Endodermal cell (in vitro differentiated cells): ENCODE measurements around the gene TDRD12. TPM values are rescaled to one million over a fixed set of nuclear protein-coding genes. Genes with fewer than 3 reads are reported as not detected.

Experiments
- DNase-seq: peaks from one replicate; pipeline ENCODE4 v3.0.0-alpha.2; 2017
- H3K27ac ChIP-seq: 2 replicates; pipeline ENCODE4 v1.5.1; 2013; ENCODE audit warnings: mild to moderate bottlenecking, low read depth, low read length, moderate library complexity
- H3K27me3 ChIP-seq: 2 replicates; pipeline ENCODE4 v1.6.1; 2013; ENCODE audit warnings: mild to moderate bottlenecking, low read length, moderate library complexity; ENCODE audit not compliant: insufficient read depth, control insufficient read depth, poor library complexity, severe bottlenecking
- H3K36me3 ChIP-seq: 2 replicates; pipeline ENCODE4 v1.7.0; 2013; ENCODE audit warnings: mild to moderate bottlenecking, low read length, moderate library complexity; ENCODE audit not compliant: control insufficient read depth, insufficient read depth
- H3K4me1 ChIP-seq: one replicate; pipeline ENCODE4 v1.7.0; 2013; ENCODE audit warnings: low read length; ENCODE audit not compliant: control insufficient read depth, insufficient read depth
- H3K4me3 ChIP-seq: 2 replicates; pipeline ENCODE4 v1.5.1; 2013; ENCODE audit warnings: mild to moderate bottlenecking, low read length, moderate library complexity
- H3K9ac ChIP-seq: 2 replicates; pipeline ENCODE4 v1.6.1; 2013; ENCODE audit warnings: mild to moderate bottlenecking, low read length, moderate library complexity; ENCODE audit not compliant: poor library complexity, severe bottlenecking; ENCODE audit errors: extremely low read depth
- H3K9me3 ChIP-seq: 2 replicates; pipeline ENCODE4 v1.6.1; 2013; ENCODE audit warnings: mild to moderate bottlenecking, low read length, moderate library complexity; ENCODE audit not compliant: control insufficient read depth
- H3K27ac Mint-ChIP-seq: 2 replicates; pipeline ENCODE4 v1.8.0; 2020; ENCODE audit warnings: mixed read lengths
- H3K27me3 Mint-ChIP-seq: 2 replicates; pipeline ENCODE4 v1.8.0; 2021; ENCODE audit warnings: mild to moderate bottlenecking, mixed read lengths; ENCODE audit not compliant: insufficient read depth
- H3K36me3 Mint-ChIP-seq: 2 replicates; pipeline ENCODE4 v1.8.0; 2020; ENCODE audit warnings: low read depth, mixed read lengths
- H3K4me1 Mint-ChIP-seq: 2 replicates; pipeline ENCODE4 v1.8.0; 2020; ENCODE audit warnings: mixed read lengths
- H3K4me3 Mint-ChIP-seq: 2 replicates; pipeline ENCODE4 v1.8.0; 2020; ENCODE audit warnings: mild to moderate bottlenecking, moderate library complexity, mixed read lengths
- H3K9me3 Mint-ChIP-seq: 2 replicates; pipeline ENCODE4 v1.8.0; 2020; ENCODE audit warnings: mild to moderate bottlenecking, mixed read lengths
- CTCF ChIP-seq: fragments of 200-600 bp; sonication (generic); conservative IDR thresholded peaks from 2 replicates; pipeline ENCODE4 v1.5.0; 2021; ENCODE audit warnings: antibody characterized with exemption, mild to moderate bottlenecking
- WGBS, 2 experiments: methylation state at CpG; one replicate each; pipeline versions ENCODE4 v1.1.5 to v1.1.7; 2013; ENCODE audit warnings: missing lambda C conversion rate in 2 of 2, mixed read lengths in 1 of 2; ENCODE audit not compliant: insufficient coverage in 1 of 2, insufficient read length in 1 of 2; 5-methylcytosine and 5-hydroxymethylcytosine counted together
- total RNA-seq, 2 donors: library from RNA; stranded (reverse); fragmentation: NEBNext Ultra II Directional in 1 of 2; extraction: Animal tissue kit (Norgen Biotek cat#: 25700) in 1 of 2; gene quantifications; 2 replicates in 1 of 2; 3 replicates in 1 of 2; pipeline ENCODE4 v1.2.1, GENCODE V29; 2021

TDRD12 gene
- total RNA-seq, 2 donors from 2014 or later = 0.20 to 0.84 TPM

- H3K9ac ChIP-seq = peak within 1 kb of the TSS; percentile 38
- H3K27ac ChIP-seq = no peak within 1 kb of the TSS
- peaks cover 3% of the 10 kb centered on the region for H3K4me1 ChIP-seq
These were observed 43.8 kb upstream of the TDRD12 start, which contains the start of gene RGS9BP for GRCh38 chr19:32675720-32676185. Gene RGS9BP, plus strand, starts transcription at chr19:32675848. Its CDS starts 416 bp downstream, at chr19:32676264.

GRCh38 chr19:32676186-32676894 lies 43.2 kb upstream of the TDRD12 start:
- no peak overlapping the region for H3K9ac ChIP-seq
- Mint-ChIP-seq H3K27me3 (peaks cover 51% of the 10 kb centered on the region), H3K36me3 (peaks cover 5% of the 10 kb centered on the region), H3K4me3 (no peak overlapping the region), H3K27ac (no peak overlapping the region), H3K9me3 (no peaks in the 10 kb centered on the region), H3K4me1 (peaks cover 18% of the 10 kb centered on the region)
- no peaks in the 10 kb centered on the region for H3K36me3 ChIP-seq
- no peak overlapping the region for H3K27ac ChIP-seq
- H3K4me1 ChIP-seq = peaks cover 3% of the 10 kb centered on the region
- WGBS, 2 experiments = 5 to 6% methylated on average over 36 to 93 of the region's 93 CpGs
- peak; percentile 80 for DNase-seq
- peaks cover 49% of the 10 kb centered on the region for H3K27me3 ChIP-seq
- H3K9me3 ChIP-seq = no peaks in the 10 kb centered on the region
- H3K4me3 ChIP-seq = peak overlapping the region; percentile 90
- peak; percentile 37 for TF ChIP-seq CTCF

More at GRCh38 chr19:32675720-32676185, 43.8 kb upstream of the TDRD12 start, which contains the start of gene RGS9BP:
- Mint-ChIP-seq H3K36me3 (peaks cover 5% of the 10 kb centered on the region), H3K27me3 (peaks cover 46% of the 10 kb centered on the region), H3K27ac (no peak within 1 kb of the TSS), H3K9me3 (no peaks in the 10 kb centered on the region), H3K4me1 (peaks cover 18% of the 10 kb centered on the region), H3K4me3 (peak within 1 kb of the TSS; percentile 79)
- Histone ChIP-seq H3K4me3 (peak within 1 kb of the TSS; percentile 90), H3K9me3 (no peaks in the 10 kb centered on the region), H3K36me3 (no peaks in the 10 kb centered on the region), H3K27me3 (peaks cover 47% of the 10 kb centered on the region)
- no peak for TF ChIP-seq CTCF
- peak; percentile 77 for DNase-seq
- 6 to 10% methylated on average over 13 to 53 of the region's 53 CpGs for WGBS, 2 experiments

GRCh38 chr19:32676895-32677359 lies 42.6 kb upstream of the TDRD12 start:
- H3K9me3 Mint-ChIP-seq = no peaks in the 10 kb centered on the region
- peaks cover 51% of the 10 kb centered on the region for H3K27me3 Mint-ChIP-seq
- Histone ChIP-seq H3K27me3 (peaks cover 51% of the 10 kb centered on the region), H3K4me3 (peak overlapping the region; percentile 90), H3K36me3 (no peaks in the 10 kb centered on the region), H3K27ac (no peak overlapping the region), H3K9ac (no peak overlapping the region), H3K4me1 (peaks cover 3% of the 10 kb centered on the region), H3K9me3 (no peaks in the 10 kb centered on the region)
- 24 to 31% methylated on average over 11 to 33 of the region's 33 CpGs for WGBS, 2 experiments
- no peak for TF ChIP-seq CTCF
- peaks cover 18% of the 10 kb centered on the region for H3K4me1 Mint-ChIP-seq
- DNase-seq = no peak
- H3K27ac Mint-ChIP-seq = no peak overlapping the region
- peaks cover 1% of the 10 kb centered on the region for H3K36me3 Mint-ChIP-seq
- H3K4me3 Mint-ChIP-seq = peak overlapping the region; percentile 36
